Activated effector memory CD4-positive, alpha-beta T cell treated with anti-CD3 and anti-CD28 coated beads, Interleukin-2, amount 50 U/mL, for 16 hours (primary cell): Measurements from ENCODE around the gene TRIM63.
A peak's percentile ranks its signal among the peaks of the same experiment; 100 is the strongest.

Experiments used
- DNase-seq: peaks from one replicate; pipeline ENCODE4 v3.0.0-alpha.2; 2020

Gene TRIM63

DNA sequence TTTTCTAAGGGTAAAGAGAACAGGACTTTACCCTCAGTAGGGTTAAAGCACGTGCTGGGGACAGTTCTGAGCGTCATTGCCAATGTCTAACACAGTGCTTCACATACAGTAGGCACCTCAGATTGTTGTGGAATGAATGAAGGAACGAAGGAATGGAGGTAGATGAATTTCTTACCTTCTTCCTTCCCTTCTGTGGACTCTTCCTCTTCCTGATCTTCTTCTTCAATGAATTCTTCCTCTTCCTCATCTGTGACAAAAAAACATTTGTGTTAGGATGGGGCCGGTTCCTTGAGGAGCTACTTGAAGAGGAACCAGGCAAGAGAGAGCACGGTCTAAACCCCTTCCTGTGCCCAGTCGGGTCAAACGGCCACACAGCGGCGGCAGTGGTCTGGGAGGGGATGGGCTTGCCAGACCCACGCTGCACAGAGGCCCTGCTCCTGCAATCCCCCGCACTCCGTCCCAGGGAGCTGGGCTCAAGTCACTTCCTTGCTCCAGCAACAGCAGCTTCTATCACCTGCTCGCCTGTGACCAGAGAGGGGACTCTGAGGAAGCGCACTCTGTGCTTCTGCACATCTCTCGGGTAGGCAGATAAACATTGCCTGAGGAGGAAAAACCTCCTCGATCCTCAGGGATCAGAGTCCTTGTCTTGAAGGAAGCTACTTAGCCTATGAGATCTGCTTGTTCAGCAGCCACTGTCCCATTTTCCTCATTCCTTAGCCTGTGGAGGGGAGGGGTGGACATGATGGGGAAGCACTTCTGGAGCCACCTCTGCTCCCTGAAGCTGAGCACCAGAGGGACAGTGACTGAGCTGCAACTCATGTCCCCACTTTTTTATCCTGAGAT lies 13.5 kb downstream of the TRIM63 start:
- DNase-seq: no peak

DNA sequence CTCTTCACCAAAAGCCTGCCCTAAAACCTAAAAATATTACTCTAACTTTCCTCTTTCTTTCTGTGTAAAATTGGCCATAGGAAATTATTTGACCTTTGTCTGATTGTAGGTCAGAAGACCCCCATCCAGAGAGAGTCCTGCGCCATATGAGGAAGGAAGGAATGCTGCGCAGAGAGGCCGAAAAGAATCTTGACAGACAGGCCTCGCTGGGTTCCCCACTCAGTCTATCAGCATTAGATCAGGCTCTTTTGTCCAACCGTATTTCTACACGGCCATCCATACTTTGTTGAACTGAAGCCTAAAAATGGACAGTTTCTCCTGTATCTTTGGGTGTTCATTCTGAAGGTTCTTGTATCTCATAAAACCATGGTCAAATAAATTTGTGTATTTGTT lies 17.2 kb downstream of the TRIM63 start:
- DNase-seq: no peak

- DNase-seq: no peak
Measured at GRCh38 chr1:26049531-26050247, 17.7 kb downstream of the TRIM63 start.

GRCh38 chr1:26047278-26047874 lies 20.1 kb downstream of the TRIM63 start:
- DNase-seq: no peak

GRCh38 chr1:26046246-26047095 lies 21.0 kb downstream of the TRIM63 start:
- no peak for DNase-seq

- DNase-seq: no peak
Measured at GRCh38 chr1:26045722-26046245, 21.6 kb downstream of the TRIM63 start, which contains the start of gene SLC30A2. SLC30A2 (minus strand) TSS chr1:26046118; CDS start chr1:26045896, 222 bp downstream.

DNA sequence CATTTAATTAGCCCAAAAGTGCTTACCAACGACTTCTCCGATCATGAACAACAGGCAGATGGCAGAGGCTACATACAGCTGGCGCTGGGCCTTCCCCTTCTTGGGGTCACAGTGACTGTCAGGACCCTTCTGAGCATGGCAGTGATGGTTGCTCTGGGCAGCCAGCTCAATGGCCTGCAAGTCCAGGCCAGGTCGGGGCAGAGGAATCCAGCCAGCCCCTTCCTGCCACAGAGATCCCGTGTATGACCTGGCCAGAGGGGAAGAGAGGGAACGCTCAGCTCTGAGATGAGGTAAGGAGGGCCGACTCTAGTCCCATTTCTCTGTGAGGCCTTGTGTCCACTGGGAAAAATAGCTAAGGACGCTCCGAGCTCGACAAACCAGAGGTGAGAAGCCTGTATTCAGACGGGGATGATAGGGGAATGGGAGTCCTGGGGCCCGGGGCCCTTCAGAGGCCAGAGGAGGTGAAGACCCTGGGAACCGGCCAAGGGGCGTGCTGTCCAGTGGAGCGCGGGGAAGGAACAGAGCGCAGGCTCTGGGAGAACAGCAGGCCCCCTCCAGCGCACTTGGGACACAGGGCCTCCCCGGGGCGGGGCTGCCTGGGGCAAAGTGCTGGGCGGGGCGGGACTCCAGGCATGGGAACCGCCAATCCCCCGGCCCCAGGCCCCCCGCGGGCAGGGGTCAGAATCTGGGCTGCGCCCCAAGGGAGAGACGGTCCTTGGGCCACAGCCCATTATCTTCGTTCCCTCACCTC lies 22.3 kb downstream of the TRIM63 start:
- DNase-seq: no peak

- DNase-seq: no peak
Measured at GRCh38 chr1:26044414-26044813, 23.0 kb downstream of the TRIM63 start.

GRCh38 chr1:26043765-26044164 lies 23.7 kb downstream of the TRIM63 start:
- no peak for DNase-seq

DNA sequence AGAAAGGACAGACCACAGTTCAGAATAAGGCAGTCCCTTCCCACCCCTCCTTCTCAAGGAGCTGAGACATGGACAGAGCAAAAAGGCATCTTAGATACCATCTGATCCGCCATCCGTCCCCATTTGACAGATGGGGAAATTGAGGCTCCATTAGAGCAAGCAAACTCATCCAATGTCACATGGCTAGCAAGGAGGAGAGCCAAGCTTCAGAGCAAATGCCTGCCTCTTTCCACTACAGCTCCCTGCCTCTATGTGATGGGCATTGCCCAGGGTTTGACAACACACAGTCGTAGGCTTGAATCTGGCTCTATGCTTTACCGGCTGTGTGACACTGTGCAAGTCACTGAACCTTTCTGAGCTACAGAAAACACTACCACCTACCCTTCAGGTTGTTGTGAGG lies 25.5 kb downstream of the TRIM63 start:
- no peak for DNase-seq

DNA sequence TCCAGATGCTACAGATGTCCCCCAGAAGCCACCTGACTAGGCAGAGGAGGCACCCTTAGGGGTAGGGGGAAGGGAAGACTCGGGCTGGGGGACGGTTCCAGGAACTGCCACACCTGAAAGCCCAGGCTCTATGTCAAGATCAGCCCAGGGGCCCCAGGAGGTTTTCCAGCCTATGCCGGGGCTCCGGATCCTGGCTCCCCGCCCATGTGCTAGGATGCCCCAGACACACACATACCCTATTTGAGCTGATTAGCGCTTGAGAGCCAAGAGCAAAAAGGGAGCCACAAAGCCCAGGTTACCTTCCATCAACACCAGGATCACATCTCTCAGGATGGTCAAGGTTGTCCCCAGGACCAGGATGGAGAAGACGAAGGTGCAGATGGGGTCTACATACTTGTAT lies 26.0 kb downstream of the TRIM63 start:
- DNase-seq: no peak

GRCh38 chr1:26038904-26039303 lies 28.5 kb downstream of the TRIM63 start:
- no peak for DNase-seq

DNA sequence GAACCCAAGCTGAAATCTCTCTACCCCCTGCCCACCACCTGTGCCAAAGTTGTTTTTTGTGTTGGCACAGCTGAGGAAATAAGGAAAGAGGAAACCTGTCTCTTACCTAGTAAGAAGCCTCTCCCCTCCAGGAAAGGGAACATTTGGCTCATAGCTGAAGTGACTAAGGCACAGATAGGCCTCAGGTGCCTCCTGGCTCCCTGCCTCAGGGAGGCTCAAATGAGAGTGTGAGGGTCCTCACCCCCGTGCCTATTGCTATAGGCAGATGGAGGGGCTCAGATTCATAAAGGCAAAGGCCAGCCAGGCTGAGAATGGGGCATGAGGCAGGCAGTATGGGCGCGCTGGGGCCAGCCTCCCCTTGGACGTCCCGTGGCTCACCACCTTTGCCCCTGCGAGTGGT lies 29.0 kb downstream of the TRIM63 start:
- no peak for DNase-seq

DNA sequence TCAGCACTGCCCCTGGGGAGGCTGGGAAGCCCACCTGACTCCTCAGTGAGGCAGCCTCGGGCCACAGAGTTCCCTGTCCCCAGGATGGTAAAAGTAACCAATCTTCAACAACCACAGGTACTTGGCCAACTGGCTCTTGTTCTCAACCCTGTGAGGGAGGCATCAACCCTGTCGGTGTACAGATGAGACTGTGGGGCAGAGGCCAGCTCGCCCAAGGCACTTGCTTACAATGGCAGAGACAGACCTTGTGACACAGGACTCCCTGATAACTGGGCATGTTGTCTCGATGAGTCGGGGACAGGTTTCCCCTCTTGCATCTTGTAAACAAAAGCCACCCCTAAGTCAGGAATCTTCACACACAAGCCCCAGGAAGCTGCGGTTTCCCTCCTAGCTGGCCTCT lies 29.5 kb downstream of the TRIM63 start:
- DNase-seq: no peak

DNA sequence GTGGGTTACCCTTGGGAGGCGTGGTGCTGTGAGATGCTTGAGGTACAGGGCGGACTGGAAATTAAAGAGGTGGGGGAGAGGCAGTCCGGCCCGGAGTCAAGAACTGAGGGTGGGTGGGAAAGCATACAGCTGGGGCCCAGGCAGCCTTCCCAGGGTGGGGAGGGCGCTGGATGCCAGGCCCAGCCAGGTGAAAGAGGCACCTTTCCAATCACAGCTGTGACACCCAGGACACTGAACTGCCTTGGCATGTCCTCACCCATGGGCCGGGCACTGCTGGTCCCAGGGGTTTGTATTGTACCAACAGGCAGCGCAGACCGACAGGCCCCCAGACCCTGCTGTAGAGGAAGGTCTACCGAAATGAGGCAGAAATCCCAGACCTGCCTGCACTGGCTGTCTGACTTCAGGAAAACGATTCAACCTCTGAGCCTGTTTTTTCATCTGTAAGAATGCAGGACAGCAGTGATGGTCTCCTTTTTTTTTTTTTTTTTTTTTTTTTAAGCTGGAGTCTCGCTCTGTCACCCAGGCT lies 30.6 kb downstream of the TRIM63 start:
- no peak for DNase-seq

DNA sequence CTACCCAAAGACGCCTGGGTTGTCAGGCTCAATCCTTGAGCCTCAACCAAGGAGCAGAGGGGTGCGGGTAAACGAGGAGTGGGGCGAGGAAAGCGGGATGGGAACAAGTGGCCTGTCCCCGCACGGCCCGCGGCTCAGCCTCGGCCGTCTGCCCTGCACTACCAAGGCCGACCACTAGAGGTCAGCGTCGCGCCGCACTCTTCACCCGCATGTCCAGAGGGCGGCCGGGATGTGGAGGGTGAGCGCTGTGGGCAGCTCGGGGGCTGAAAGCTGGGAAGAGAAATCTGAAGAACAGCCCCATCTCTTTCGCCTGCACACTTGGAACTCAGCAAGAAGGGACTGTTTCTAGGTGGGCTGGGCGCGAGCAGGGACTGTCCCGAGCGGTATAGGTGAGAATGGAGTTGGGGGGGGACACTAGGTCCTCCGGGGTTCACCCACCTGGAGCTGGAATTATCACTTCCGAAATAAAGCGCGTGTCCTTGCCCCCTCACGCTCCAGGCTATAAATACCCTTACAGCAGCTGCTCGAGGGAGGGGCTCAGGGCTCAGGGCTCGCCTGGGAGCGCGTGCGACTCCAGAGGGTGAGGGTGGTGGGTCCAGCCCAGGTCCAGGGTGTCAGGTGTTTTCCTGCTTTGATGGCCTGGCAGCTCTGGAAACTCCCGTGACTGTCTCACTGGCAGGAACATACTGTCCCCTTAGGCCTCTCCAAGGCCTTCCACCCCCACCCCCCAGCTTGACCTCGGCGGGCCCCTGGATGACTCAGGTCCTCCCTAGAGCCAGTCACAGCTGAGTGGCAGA lies 31.3 kb downstream of the TRIM63 start:
- DNase-seq: peak; percentile 93

DNA sequence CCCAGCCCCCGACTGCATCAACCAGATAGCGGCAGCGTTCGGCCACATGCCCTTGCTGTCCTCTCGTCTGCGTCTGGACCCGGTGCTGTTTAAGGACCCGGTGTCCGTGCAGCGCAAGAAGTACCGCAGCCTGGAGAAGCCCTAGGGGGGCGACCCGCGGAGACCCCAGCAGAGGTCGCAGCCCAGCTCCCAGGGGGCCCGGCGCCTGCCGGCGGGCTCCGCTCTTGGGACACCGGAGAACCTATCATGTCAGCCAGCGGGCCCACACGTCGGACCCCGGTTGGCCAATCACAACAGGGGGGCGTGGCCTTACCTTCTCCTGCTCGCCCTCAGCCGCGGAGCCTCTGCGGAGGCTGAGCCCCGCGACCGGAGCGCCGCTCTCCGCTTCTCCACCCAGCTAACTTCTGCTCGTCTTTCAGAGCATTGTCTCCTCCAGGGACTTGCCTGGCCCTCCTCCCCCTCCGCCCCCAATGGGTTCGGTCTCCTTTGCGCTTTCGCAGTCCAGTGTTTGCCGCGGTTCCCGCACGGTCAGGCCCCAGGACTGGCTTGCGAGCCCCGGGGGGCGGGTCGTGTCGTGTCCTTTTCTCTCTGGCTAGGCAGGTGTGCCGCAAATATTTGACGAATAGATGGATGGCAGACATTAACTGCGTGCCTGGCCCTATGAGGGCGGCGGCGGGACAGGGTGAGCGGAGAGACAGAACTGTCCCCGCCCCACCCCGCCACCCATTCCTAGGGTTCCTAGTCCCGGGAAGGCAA lies 32.0 kb downstream of the TRIM63 start:
- peak; percentile 97 for DNase-seq

GRCh38 chr1:26034504-26035202 lies 32.8 kb downstream of the TRIM63 start:
- no peak for DNase-seq

DNA sequence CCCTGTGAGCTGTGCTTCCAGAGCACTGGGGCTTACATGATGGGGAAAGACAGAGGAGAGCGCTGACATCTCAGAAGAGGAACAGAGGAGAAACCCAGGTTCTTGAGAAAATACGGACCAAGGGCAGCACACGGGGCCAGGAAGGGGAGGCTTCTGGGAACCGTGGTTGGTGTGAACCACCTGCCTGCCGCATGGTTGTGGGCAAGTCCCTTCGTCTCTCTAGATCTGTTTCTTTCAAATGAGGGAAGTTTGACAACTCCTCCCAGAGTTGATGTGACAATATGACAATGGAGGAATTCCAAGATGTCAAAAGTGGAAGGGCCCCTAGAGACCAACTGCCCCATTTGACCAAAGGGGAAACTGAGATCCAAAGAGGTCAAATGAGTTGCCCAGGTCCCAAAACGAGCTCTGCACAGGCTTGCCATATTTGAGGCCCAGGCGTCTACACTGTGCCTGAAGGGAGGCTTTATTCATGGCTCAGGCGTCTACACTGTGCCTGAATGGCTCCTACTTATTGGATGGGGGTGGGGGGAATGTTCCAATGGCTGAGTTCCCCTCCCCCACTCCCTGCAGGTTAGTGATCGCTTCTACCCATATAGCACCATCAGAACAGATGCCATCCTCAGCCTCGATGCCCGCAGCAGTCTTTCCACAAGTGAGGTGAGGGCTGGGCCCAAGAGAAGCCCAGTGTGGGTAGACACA lies 34.6 kb downstream of the TRIM63 start:
- DNase-seq: no peak
